ENCODE measurements around the gene CCNH.

CCNH gene

DNA sequence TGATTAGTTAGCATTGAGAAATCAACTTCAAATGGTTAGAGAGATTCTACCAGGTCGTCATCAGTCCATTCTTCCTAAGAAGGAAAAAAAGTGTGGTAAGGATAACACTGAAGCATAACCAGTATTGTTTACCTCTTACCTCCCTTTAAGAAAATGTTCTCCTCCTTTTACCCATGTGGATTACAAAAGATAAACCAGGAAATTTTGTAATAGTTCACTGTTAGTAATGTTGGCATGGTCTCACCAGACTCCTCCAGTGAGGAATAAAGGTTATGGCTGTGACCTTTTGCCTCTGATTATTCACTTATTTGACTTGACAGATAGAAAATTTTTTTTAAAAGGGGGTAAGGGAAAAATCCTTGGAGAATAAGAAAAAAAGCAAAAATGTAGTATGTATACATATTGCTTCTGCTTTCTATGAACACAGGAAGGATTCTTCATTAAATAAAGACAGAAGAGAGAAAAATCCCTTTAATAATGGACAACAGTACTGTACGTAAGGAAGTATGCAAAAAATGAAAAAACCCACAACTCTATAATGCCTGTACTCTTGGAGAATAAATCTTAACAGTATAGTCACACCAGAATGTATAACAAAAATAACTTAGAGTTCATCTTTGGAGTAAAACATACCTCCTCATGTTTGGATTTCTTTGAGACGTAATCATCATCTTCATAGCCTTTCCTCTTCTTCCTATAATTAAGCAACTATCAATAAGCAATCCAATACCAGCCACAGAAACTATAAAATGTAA, 18.1 kb downstream of the CCNH start:
- Histone ChIP-seq H3K4me3 (ENCODE audit: low read depth, low read length) (no peak overlapping the region), H3K27me3 (ENCODE audit: insufficient read depth, low read depth, severe bottlenecking) (no peaks in the 10 kb centered on the region), H3K27ac (no peak overlapping the region), H3K9me3 (ENCODE audit: severe bottlenecking) (no peaks in the 10 kb centered on the region), H3K36me3 (peaks cover 83% of the 10 kb centered on the region)
- no peak for DNase-seq
- no peak for TF ChIP-seq CTCF (IDR thresholded peaks at IDR 0.05; ENCODE audit: low read depth, low read length)

GRCh38 chr5:87393331-87393730, 19.4 kb downstream of the CCNH start:
- H3K4me3 ChIP-seq (ENCODE audit: low read depth, low read length): no peak overlapping the region
- H3K27ac ChIP-seq: no peak overlapping the region
- no peak for TF ChIP-seq CTCF (IDR thresholded peaks at IDR 0.05; ENCODE audit: low read depth, low read length)
- no peaks in the 10 kb centered on the region for H3K27me3 ChIP-seq (ENCODE audit: insufficient read depth, low read depth, severe bottlenecking)
- no peak for DNase-seq
- peaks cover 87% of the 10 kb centered on the region for H3K36me3 ChIP-seq
- no peaks in the 10 kb centered on the region for H3K9me3 ChIP-seq (ENCODE audit: severe bottlenecking)

DNA sequence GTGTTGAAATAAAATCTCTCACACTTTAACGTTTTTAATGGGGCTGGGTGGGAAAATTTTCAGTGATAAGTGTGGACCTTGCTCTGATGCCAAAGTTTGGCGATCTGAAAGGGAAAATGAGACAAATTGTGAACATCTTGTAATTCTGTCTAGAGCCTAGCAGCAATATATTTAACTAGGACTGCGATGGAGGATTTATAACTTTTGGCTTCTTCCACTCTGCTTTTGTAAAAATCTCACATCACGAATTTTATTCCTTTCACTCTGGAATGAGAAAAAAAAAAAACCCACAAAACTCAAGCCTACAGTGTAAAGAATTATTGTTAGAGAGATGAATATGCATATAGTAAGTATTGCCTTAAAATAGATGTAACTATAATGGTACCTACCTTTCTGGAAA, 19.9 kb downstream of the CCNH start:
- Histone ChIP-seq H3K27ac (no peak overlapping the region), H3K4me3 (ENCODE audit: low read depth, low read length) (no peak overlapping the region), H3K9me3 (ENCODE audit: severe bottlenecking) (no peaks in the 10 kb centered on the region), H3K36me3 (peaks cover 89% of the 10 kb centered on the region), H3K27me3 (ENCODE audit: insufficient read depth, low read depth, severe bottlenecking) (no peaks in the 10 kb centered on the region)
- TF ChIP-seq CTCF (IDR thresholded peaks at IDR 0.05; ENCODE audit: low read depth, low read length): no peak
- no peak for DNase-seq

DNA sequence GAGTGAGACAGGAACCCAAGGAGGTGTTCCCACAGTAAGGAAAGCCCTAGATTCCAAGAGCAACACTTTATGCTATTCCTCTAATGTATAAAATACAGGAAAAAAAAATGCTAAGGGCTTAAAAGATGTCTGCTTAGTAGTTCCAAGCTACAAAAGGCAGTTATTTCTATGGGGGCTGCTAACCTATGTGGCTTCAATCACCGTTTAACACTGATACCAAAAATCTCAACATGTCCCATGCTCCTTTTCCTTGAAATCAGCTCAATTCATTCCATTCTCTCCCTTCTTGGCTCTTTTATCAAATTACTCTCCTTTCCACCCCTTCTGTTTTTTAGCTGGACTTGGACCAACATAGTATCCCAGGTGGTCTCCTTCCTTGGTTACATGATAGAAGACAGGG, 20.6 kb downstream of the CCNH start:
- peaks cover 89% of the 10 kb centered on the region for H3K36me3 ChIP-seq
- no peak for DNase-seq
- no peak for TF ChIP-seq CTCF (IDR thresholded peaks at IDR 0.05; ENCODE audit: low read depth, low read length)
- H3K9me3 ChIP-seq (ENCODE audit: severe bottlenecking): no peaks in the 10 kb centered on the region
- no peaks in the 10 kb centered on the region for H3K27me3 ChIP-seq (ENCODE audit: insufficient read depth, low read depth, severe bottlenecking)
- H3K27ac ChIP-seq: no peak overlapping the region
- H3K4me3 ChIP-seq (ENCODE audit: low read depth, low read length): no peak overlapping the region

DNA sequence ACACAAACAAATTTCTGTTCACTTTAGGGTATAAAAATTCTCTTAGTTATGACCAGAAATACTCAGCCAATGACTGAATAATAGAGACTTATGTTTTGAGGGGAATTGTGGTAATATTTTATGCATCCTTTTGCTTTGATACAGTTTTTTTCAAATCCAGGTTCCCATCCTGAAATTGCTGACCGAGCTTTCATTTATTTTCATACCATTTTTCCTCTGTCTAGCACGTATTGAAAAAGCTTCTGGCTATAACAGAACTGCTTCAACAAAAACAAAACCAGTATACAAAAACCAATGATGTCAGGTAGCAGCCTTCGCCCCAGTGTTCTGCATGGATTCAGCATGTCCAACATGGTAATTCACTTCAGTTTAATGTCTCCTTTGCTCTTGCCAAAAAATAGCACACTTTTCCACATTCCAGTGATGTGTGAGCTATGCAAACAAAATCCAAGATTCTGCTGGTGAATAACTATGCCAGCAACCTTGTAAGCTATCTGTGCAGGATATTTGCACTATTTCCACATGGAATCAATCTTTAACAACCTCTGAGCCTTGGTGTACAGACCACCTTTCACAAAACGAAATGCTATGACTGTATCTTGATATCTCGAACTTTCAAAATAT, 22.0 kb downstream of the CCNH start:
- DNase-seq: no peak
- Histone ChIP-seq H3K36me3 (peaks cover 83% of the 10 kb centered on the region), H3K9me3 (ENCODE audit: severe bottlenecking) (no peaks in the 10 kb centered on the region), H3K4me3 (ENCODE audit: low read depth, low read length) (no peak overlapping the region), H3K27ac (no peak overlapping the region), H3K27me3 (ENCODE audit: insufficient read depth, low read depth, severe bottlenecking) (no peaks in the 10 kb centered on the region)
- TF ChIP-seq CTCF (IDR thresholded peaks at IDR 0.05; ENCODE audit: low read depth, low read length): no peak

All from WERI-Rb-1 (cell line).